HUDEP-2 (cell line): ENCODE measurements around the gene MT1E.

Experiments
- DNase-seq, 76 experiments: peaks; one replicate each; lab custom pipeline; 2025; ENCODE audit not compliant: unreplicated experiment in 76 of 76; lab: John Stamatoyannopoulos, UW

The MT1E gene

DNA sequence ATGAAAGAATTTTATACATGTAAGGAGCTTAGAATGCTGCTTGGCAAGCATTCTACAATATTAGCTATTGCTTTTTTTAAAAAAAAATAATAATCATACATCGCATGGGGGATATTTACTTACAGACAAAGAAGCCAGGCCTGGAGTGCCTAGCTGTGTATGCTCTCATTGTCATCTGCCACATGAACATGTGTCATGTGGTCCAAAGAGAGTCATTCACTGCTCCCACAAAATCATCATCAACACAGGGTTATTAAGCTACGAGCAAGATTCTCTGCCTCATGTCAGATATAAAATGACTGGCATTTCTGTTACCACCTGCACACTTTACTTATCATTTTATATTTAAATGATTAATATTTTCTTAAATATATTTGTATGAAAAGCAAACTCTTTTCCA, 1.9 kb upstream of the MT1E start:
- DNase-seq: no peak

- DNase-seq: no peak
These were observed 518 bp downstream of the MT1E start for GRCh38 chr16:56625943-56626654.

DNA sequence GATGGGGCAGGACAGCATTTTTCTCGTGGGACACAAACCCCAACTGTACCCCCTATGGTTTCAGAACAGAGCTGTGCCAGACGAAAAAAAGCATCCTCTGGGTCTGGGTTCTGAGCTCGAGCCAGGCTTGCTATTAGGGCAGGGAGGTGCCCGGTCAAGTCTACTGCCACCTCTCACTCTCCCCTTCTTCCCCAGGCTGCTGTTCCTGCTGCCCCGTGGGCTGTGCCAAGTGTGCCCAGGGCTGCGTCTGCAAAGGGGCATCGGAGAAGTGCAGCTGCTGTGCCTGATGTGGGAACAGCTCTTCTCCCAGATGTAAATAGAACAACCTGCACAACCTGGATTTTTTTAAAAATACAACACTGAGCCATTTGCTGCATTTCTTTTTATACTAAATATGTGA, 1.1 kb downstream of the MT1E start:
- DNase-seq: no peak

- DNase-seq: no peak
These were observed 3.1 kb downstream of the MT1E start for GRCh38 chr16:56628486-56629350.

DNA sequence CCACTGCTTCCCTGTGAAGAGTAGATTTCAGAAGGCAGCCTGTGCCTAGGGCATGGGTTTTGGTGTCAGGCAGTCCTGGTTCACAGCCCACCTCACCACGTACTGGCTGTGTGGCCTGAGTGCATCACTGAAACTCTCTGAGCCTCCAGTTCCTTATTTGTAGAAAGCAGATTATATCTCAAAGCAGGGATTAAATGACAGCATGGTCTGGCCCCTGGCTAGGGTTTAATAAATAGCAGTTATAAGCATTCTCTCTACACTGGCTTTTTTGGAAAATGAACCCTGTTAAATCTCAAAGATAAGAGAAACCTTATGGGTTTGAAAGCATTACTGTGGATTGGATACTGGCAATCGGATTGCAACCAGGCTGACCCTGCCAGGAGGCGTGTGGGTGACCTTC, 4.0 kb downstream of the MT1E start:
- DNase-seq: no peak

- no peak for DNase-seq
These were observed 4.6 kb downstream of the MT1E start for GRCh38 chr16:56630134-56630533.

DNA sequence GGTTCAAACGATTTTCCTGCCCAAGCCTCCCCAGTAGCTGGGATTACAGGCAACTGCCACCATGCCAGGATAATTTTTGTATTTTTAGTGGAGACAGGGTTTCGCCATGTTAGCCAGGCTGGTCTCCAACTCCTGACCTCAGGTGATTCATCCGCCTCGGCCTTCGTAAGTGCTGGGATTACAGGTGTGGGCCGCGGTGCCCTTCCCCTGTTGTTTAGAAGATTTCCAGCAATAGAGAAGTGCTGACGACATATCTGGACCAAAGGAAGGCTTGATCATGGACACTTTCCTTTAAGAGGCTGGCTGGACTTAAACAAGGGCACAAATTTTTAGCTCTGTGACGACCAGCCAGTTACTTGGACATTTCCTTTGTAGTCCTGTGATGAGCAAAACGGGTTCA, 5.6 kb downstream of the MT1E start:
- no peak for DNase-seq

GRCh38 chr16:56631832-56632155, 6.2 kb downstream of the MT1E start:
- no peak for DNase-seq

DNA sequence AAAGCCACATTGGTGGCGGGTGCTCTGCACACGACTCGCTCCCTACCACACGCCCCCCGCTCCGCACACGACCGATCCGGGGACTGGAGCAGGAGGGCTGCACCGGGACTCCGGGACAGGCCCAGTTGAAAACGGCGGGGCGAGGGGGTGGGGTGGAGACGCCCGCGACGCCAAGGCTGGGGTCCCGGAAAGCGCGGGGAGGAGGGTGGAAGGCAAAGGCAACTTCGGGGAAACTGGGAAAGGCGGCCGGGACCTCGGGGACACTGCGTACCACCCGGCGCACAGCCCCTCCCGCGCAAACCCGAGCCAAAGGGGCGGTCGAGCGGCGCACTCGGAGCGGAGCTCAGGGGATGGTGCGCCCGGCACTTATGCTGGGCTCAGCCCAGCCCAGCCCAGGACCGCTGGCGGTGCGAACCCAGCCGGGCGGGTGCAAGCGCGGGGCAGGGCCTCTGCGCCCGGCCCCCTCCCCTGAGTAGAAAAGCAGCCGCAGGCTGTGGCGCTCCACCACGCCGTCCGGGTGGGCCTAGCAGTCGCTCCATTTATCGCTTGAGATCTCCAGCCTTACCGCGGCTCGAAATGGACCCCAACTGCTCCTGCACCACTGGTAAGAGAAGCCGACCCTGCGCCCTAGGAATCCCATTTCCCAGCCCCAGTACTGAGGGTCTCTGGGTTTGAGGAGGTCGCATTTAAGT, 6.7 kb downstream of the MT1E start, which contains the start of gene MT1M:
MT1M (plus strand) TSS at position 504 of the 692 bp plus-strand sequence; CDS start at position 577, 73 bp downstream.
- no peak for DNase-seq

GRCh38 chr16:56632848-56633365, 7.3 kb downstream of the MT1E start:
- no peak for DNase-seq

DNA sequence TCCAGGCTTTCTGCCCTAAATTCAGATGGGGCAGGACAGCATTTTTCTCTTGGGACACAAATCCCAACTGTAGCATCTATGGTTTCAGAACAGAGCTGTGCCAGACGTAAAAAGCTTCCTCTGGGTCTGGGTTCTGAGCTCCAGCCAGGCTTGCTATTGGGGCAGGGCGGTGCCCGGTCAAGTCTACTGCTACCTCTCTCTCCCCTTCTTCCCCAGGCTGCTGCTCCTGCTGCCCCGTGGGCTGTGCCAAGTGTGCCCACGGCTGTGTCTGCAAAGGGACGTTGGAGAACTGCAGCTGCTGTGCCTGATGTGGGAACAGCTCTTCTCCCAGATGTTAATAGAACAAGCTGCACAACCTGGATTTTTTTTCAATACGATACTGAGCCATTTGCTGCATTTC, 8.0 kb downstream of the MT1E start:
- no peak for DNase-seq

GRCh38 chr16:56634715-56635440, 9.3 kb downstream of the MT1E start:
- no peak for DNase-seq

DNA sequence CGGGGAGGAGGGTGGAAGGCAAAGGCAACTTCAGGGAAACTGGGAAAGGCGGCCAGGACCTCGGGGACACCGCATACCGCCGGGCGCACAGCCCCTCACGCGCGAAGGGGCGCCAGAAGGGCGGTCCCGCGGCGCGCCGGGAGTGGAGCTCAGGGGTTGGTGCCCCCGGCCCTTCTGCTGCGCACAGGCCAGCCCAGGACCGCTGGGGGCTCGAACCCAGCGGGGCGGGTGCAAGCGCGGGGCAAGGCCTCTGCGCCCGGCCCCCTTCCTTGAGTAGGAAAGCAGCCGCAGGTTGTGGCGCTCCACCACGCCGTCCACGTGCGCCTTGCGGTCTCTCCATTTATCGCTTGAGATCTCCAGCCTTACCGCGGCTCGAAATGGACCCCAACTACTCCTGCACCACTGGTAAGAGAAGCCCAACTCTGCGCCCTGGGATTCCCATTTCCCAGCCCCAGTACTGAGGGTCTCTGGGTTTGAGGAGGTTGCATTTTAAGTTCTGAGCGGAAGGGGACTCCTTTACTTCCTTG, 9.9 kb downstream of the MT1E start:
- no peak for DNase-seq

DNA sequence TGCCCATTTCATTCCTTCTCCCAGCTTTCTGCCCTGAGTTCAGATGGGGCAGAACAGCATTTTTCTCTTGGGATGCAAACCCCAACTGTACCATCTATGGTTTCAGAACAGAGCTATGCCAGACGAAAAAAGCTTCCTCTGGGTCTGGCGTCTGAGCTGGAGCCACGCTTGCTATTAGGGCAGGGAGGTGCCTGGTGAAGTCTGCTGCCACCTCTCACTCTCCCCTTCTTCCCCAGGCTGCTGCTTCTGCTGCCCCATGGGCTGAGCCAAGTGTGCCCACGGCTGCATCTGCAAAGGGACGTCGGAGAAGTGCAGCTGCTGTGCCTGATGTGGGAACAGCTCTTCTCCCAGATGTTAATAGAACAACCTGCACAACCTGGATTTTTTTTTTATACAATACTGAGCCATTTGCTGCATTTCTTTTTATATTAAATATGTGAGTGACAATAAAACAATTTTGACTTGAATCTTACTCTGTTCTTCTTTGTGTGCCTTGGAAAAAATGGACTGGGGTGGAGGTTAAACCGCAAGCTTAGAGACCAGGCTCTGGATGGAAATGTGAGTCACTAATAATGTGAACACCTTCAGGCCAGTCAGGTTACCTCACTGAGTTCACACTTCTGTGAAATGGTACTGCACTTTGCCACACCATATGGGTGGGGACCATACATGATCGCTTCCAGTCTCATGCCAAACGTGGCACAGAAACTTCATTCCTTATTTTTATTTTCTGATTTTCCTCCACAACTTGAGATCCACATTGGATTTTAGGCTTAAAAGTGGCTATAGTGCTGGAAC, 11.2 kb downstream of the MT1E start:
- no peak for DNase-seq

GRCh38 chr16:56637814-56638750, 12.5 kb downstream of the MT1E start, which contains the start of gene MT1A:
MT1A (plus strand) TSS chr16:56638666; CDS start chr16:56638739, 73 bp downstream.
- DNase-seq: no peak

GRCh38 chr16:56639045-56639444, 13.5 kb downstream of the MT1E start:
- DNase-seq: no peak

GRCh38 chr16:56640076-56640475, 14.5 kb downstream of the MT1E start:
- DNase-seq: no peak

DNA sequence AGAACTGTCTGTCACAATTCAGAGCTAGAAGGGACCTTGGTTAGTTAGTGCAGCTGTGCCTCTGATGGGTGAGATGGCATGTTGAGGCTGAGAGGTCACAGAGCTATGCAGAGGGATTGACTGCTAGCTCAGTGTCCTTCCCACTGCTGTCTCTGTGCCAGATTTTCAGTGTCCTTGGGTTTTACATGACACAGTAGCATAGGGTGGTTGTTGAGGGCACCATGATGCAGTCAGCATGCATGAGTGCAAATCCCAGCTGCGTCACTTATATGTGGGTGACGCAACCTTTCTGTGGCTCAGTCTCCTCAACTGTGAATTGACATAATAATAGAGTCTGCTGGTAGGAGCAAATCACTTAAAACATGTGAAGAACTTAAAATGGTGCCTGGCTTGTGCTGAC, 15.6 kb downstream of the MT1E start:
- DNase-seq: no peak
